ENCODE measurements around the gene RIN3. TPM values are rescaled to one million over a fixed set of nuclear protein-coding genes. Genes with fewer than 3 reads are reported as not detected.

Gene RIN3
- total and polyA plus RNA-seq, 7 experiments from 2014 or later, result 27.2 to 182 (median 114) TPM

- DNase-seq, result no peak
- peaks cover 12 to 13% of the 10 kb centered on the region in 2 donors for H3K4me1 ChIP-seq (ENCODE audit: control insufficient read depth in 2 of 2, insufficient read depth in 2 of 2, low read length in 2 of 2)
- no peak overlapping the region for H3K27ac ChIP-seq (ENCODE audit: low read depth, low read length)
- no peaks in the 10 kb centered on the region for H3K36me3 ChIP-seq (ENCODE audit: control insufficient read depth in 2 of 3, insufficient read depth in 3 of 3, low read length in 3 of 3)
- peaks cover 27 to 34% (median 29%) of the 10 kb centered on the region in 7 donors for H3K4me1 Mint-ChIP-seq
- intact Hi-C loops (cut with micrococcal nuclease), result no loop called here
- peaks cover 2 to 14% (median 11%) of the 10 kb centered on the region in 11 donors for H3K9me3 Mint-ChIP-seq
- ChIA-PET POLR2A (interaction anchor here (0.7 kb wide), 1 partner anchor 20 kb away, joined by 3 read pairs; no protein-coding TSS in a partner anchor), CTCF (interaction anchor here (2.3 kb wide), 1 partner anchor 8 kb away, joined by 12 read pairs; no protein-coding TSS in a partner anchor)
- peak overlapping the region in 1 of 9 donors; percentile 53 for H3K27ac Mint-ChIP-seq
- H3K9me3 ChIP-seq (ENCODE audit: control insufficient read depth in 2 of 3, low read length in 3 of 3), result no peaks in the 10 kb centered on the region
- no peaks in the 10 kb centered on the region for H3K27me3 ChIP-seq (ENCODE audit: control insufficient read depth in 2 of 2, insufficient read depth in 2 of 2, low read length in 2 of 2)
- ATAC-seq, result no peak
- H3K27me3 Mint-ChIP-seq, result peaks cover 0 to 26% (median 0%) of the 10 kb centered on the region in 5 donors
- H3K36me3 Mint-ChIP-seq, result peaks cover 10 to 28% (median 17%) of the 10 kb centered on the region in 5 donors
- no peak overlapping the region for H3K4me3 Mint-ChIP-seq
- H3K4me3 ChIP-seq (ENCODE audit: low read length), result no peak overlapping the region
These were observed 81.7 kb downstream of the RIN3 start for GRCh38 chr14:92595267-92595666.

- intact Hi-C loops (cut with micrococcal nuclease), result no loop called here
- Mint-ChIP-seq H3K4me3 (no peak overlapping the region), H3K36me3 (peaks cover 3 to 16% (median 9%) of the 10 kb centered on the region in 5 donors), H3K4me1 (peaks cover 18 to 30% (median 23%) of the 10 kb centered on the region in 7 donors), H3K9me3 (peaks cover 0 to 6% (median 5%) of the 10 kb centered on the region in 11 donors), H3K27ac (no peak overlapping the region), H3K27me3 (peaks cover 0 to 17% (median 0%) of the 10 kb centered on the region in 5 donors)
- ChIA-PET CTCF (interaction anchor here (1.1 to 2.1 kb wide), 4 partner anchors 10 to 480 kb away, joined by 5 to 8 read pairs (median 5); no protein-coding TSS in a partner anchor), POLR2A (interaction anchor here (0.9 to 1.1 kb wide), 2 partner anchors 13 to 60 kb away, joined by 3 to 4 read pairs; no protein-coding TSS in a partner anchor)
- Histone ChIP-seq H3K4me3 (ENCODE audit: low read length) (no peak overlapping the region), H3K9me3 (ENCODE audit: control insufficient read depth in 2 of 3, low read length in 3 of 3) (no peaks in the 10 kb centered on the region), H3K27me3 (ENCODE audit: control insufficient read depth in 2 of 2, insufficient read depth in 2 of 2, low read length in 2 of 2) (no peaks in the 10 kb centered on the region), H3K36me3 (ENCODE audit: control insufficient read depth in 2 of 3, insufficient read depth in 3 of 3, low read length in 3 of 3) (no peaks in the 10 kb centered on the region), H3K4me1 (ENCODE audit: control insufficient read depth in 2 of 2, insufficient read depth in 2 of 2, low read length in 2 of 2) (peaks cover under 1 to 2% of the 10 kb centered on the region in 2 donors), H3K27ac (ENCODE audit: low read depth, low read length) (no peak overlapping the region)
- no peak for ATAC-seq
- DNase-seq, result no peak
These were observed 82.8 kb downstream of the RIN3 start for GRCh38 chr14:92596331-92596907.

DNA sequence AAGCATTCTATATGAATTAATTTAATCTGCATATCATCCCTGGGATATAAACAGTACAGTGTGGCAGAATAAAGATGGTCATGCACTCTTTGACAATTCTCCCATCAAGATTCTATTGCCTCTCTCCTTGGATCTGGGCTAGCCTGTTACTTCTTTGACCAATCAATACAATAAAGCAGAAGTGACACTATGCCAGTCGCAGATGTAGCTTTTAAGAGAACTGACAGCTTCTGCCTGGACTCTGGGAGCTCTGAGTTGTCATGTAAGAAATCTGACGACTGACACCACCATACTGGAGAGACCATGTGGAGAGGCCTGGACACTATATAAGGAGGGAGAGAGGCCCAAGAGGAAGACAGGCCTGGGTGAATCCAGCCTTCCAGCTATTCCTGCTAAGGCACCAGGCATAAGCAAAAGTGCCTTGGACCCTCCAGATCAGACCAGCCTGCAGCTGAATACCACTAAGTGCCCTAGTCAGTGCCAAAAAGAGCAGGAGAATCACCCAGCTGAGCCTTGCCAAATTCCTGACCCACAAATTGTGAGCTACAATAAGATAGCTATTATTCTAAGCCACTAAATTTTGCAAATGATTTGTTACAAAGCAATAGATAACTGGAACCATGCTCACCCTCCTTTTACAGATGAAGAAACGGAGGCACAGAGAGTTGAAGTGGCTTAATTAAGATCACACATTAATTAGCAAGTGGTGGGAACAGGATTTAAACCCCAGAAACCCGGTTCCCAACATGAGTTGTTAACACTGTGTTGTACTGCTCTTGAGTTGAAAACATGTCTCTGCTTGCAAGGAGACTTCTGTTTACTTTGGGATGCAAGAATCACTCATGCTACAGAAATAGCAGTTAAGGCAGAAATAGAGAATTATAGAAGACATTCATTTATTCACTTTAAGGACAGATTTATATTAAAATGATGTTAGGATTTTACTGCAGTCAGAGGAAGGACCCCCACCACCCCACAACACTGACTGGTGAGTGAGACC lies 84.6 kb downstream of the RIN3 start:
- no peaks in the 10 kb centered on the region for H3K36me3 ChIP-seq (ENCODE audit: control insufficient read depth in 2 of 3, insufficient read depth in 3 of 3, low read length in 3 of 3)

DNA sequence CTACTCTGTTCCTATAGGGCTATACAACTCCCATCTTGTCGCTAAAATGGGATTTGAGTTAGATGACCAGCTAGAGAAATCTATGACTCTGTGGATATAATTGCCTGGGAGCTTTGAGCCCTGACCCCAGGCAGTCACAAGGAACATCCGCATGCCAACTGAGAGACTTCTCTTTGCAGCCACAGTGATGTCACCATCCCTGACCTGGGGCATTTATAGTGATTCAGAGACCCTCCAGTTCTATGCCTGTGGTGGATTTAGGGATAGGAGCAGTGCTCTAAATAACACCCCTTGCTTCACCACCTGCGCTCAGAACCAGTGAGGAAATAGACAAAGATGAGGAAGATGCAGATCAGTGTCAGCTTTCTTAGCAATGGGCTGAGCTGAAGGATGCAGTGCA lies 86.2 kb downstream of the RIN3 start:
- H3K27ac Mint-ChIP-seq, result peak overlapping the region in 3 of 9 donors; percentile 10 to 52 (median 23)
- H3K36me3 Mint-ChIP-seq, result peaks cover 0 to 5% (median 0%) of the 10 kb centered on the region in 5 donors
- DNase-seq (no peak), ATAC-seq (no peak)
- H3K27me3 Mint-ChIP-seq, result peaks cover 0 to 20% (median 0%) of the 10 kb centered on the region in 5 donors
- Histone ChIP-seq H3K36me3 (ENCODE audit: control insufficient read depth in 2 of 3, insufficient read depth in 3 of 3, low read length in 3 of 3) (no peaks in the 10 kb centered on the region), H3K4me3 (ENCODE audit: low read length) (no peak overlapping the region), H3K4me1 (ENCODE audit: control insufficient read depth in 2 of 2, insufficient read depth in 2 of 2, low read length in 2 of 2) (peaks cover 0 to 12% of the 10 kb centered on the region in 2 donors), H3K27ac (ENCODE audit: low read depth, low read length) (no peak overlapping the region), H3K27me3 (ENCODE audit: control insufficient read depth in 2 of 2, insufficient read depth in 2 of 2, low read length in 2 of 2) (no peaks in the 10 kb centered on the region), H3K9me3 (ENCODE audit: control insufficient read depth in 2 of 3, low read length in 3 of 3) (no peaks in the 10 kb centered on the region)
- ChIA-PET CTCF (interaction anchor here (1.4 kb wide), 1 partner anchor 14 kb away, joined by 5 read pairs; no protein-coding TSS in a partner anchor), POLR2A (interaction anchor here (1.0 kb wide), 1 partner anchor 13 kb away, joined by 6 read pairs; no protein-coding TSS in a partner anchor)
- intact Hi-C loops (cut with micrococcal nuclease), result loop anchor here in 1 of 2 donors (5.0 kb wide), 1 partner anchor 38 kb away; no protein-coding TSS in a partner anchor
- peak overlapping the region in 1 of 10 donors; percentile 42 for H3K4me3 Mint-ChIP-seq
- H3K4me1 Mint-ChIP-seq, result peaks cover 17 to 44% (median 37%) of the 10 kb centered on the region in 7 donors
- H3K9me3 Mint-ChIP-seq, result peaks cover 0 to 2% (median 0%) of the 10 kb centered on the region in 11 donors

More for the DNA sequence above, 84.6 kb downstream of the RIN3 start:
- DNase-seq (no peak), ATAC-seq (no peak)
- H3K27ac Mint-ChIP-seq, result no peak overlapping the region
- H3K4me3 Mint-ChIP-seq, result no peak overlapping the region
- H3K4me1 Mint-ChIP-seq, result peaks cover 13 to 35% (median 29%) of the 10 kb centered on the region in 7 donors
- Histone ChIP-seq H3K4me1 (ENCODE audit: control insufficient read depth in 2 of 2, insufficient read depth in 2 of 2, low read length in 2 of 2) (peaks cover 0 to 6% of the 10 kb centered on the region in 2 donors), H3K27ac (ENCODE audit: low read depth, low read length) (no peak overlapping the region), H3K27me3 (ENCODE audit: control insufficient read depth in 2 of 2, insufficient read depth in 2 of 2, low read length in 2 of 2) (no peaks in the 10 kb centered on the region), H3K9me3 (ENCODE audit: control insufficient read depth in 2 of 3, low read length in 3 of 3) (no peaks in the 10 kb centered on the region), H3K4me3 (ENCODE audit: low read length) (no peak overlapping the region)
- POLR2A ChIA-PET, result interaction anchor here (0.6 to 0.7 kb wide), 2 partner anchors 20 to 394 kb away, joined by 3 read pairs; no protein-coding TSS in a partner anchor
- peaks cover 0 to 10% (median 4%) of the 10 kb centered on the region in 5 donors for H3K36me3 Mint-ChIP-seq
- peaks cover 0 to 18% (median 0%) of the 10 kb centered on the region in 5 donors for H3K27me3 Mint-ChIP-seq
- H3K9me3 Mint-ChIP-seq, result peaks cover 0 to 4% (median 0%) of the 10 kb centered on the region in 11 donors
- CTCF ChIA-PET, result interaction anchor here (0.6 to 2.1 kb wide), 3 partner anchors 12 to 31 kb away, joined by 3 to 8 read pairs (median 5); no protein-coding TSS in a partner anchor
- intact Hi-C loops (cut with micrococcal nuclease), result no loop called here

GRCh38 chr14:92600318-92601053 lies 86.9 kb downstream of the RIN3 start:
- DNase-seq, result no peak
- H3K4me3 ChIP-seq (ENCODE audit: low read length), result no peak overlapping the region
- H3K36me3 ChIP-seq (ENCODE audit: control insufficient read depth in 2 of 3, insufficient read depth in 3 of 3, low read length in 3 of 3), result no peaks in the 10 kb centered on the region
- intact Hi-C loops (cut with micrococcal nuclease), result loop anchor here in 1 of 2 donors (5.0 kb wide), 1 partner anchor 38 kb away; no protein-coding TSS in a partner anchor
- CTCF ChIA-PET, result interaction anchor here (1.0 to 1.4 kb wide), 2 partner anchors 13 to 441 kb away, joined by 3 to 5 read pairs; no protein-coding TSS in a partner anchor
- Mint-ChIP-seq H3K27ac (peak overlapping the region in 3 of 9 donors; percentile 10 to 56 (median 23)), H3K9me3 (peaks cover 0 to 2% (median 0%) of the 10 kb centered on the region in 11 donors), H3K4me1 (peaks cover 12 to 44% (median 37%) of the 10 kb centered on the region in 7 donors), H3K36me3 (peaks cover 0 to 5% (median 0%) of the 10 kb centered on the region in 5 donors), H3K4me3 (peak overlapping the region in 2 of 10 donors; percentile 8 to 30), H3K27me3 (peaks cover 0 to 17% (median 0%) of the 10 kb centered on the region in 5 donors)
- no peak overlapping the region for H3K27ac ChIP-seq (ENCODE audit: low read depth, low read length)
- no peaks in the 10 kb centered on the region for H3K9me3 ChIP-seq (ENCODE audit: control insufficient read depth in 2 of 3, low read length in 3 of 3)
- H3K4me1 ChIP-seq (ENCODE audit: control insufficient read depth in 2 of 2, insufficient read depth in 2 of 2, low read length in 2 of 2), result peaks cover 0 to 12% of the 10 kb centered on the region in 2 donors
- ATAC-seq, result peak; percentile 57
- POLR2A ChIA-PET, result interaction anchor here (1.0 to 1.3 kb wide), 2 partner anchors 14 to 53 kb away, joined by 3 to 6 read pairs; no protein-coding TSS in a partner anchor
- H3K27me3 ChIP-seq (ENCODE audit: control insufficient read depth in 2 of 2, insufficient read depth in 2 of 2, low read length in 2 of 2), result no peaks in the 10 kb centered on the region

Data from naive thymus-derived CD4-positive, alpha-beta T cell (primary cell).